AG04450 (cell line): ENCODE data around the gene TRIO. TPM values are rescaled to one million over a fixed set of nuclear protein-coding genes. Genes with fewer than 3 reads are reported as not detected.

ENCODE experiments used
- CTCF ChIA-PET: fragments of 300-600, 350-600 bp; formaldehyde crosslinking; extraction: SDS; loops from one replicate; lab custom pipeline; 2022; ENCODE audit warnings: antibody characterized with exemption, inconsistent platforms; lab: Charles Lee
- POLR2A ChIA-PET: fragments of 350-600 bp; formaldehyde crosslinking; extraction: SDS; loops from one replicate; lab custom pipeline; 2021; ENCODE audit warnings: antibody characterized with exemption, inconsistent platforms; lab: Yijun Ruan, JAX
- DNase-seq: peaks from one replicate; pipeline ENCODE4 v3.0.0-alpha.2; 2011; ENCODE audit warnings: low read depth, low spot score
- H3K27ac ChIP-seq: one replicate; pipeline ENCODE4 v1.5.1; 2012; ENCODE audit warnings: low read depth, low read length, control low read depth
- H3K27me3 ChIP-seq: one replicate; pipeline ENCODE4 v1.6.0; 2012; ENCODE audit warnings: low read length; ENCODE audit not compliant: control insufficient read depth, insufficient read depth
- H3K4me3 ChIP-seq: 2 replicates; pipeline ENCODE4 v1.5.1; 2011; ENCODE audit warnings: mild to moderate bottlenecking, low read depth, low read length, control low read depth
- H3K9me3 ChIP-seq: 2 replicates; pipeline ENCODE4 v1.5.1; 2012; ENCODE audit warnings: low read length; ENCODE audit not compliant: control insufficient read depth, insufficient read depth
- CTCF ChIP-seq: IDR thresholded peaks from 2 replicates; pipeline ENCODE4 v1.5.1; 2011; ENCODE audit warnings: low read depth, low read length, control low read depth, inconsistent platforms
- polyA plus RNA-seq: library from polyadenylated mRNA; depleted of rRNA; stranded (reverse); fragments of >200 nt; gene quantifications from 2 replicates; pipeline ENCODE4 v1.2.3, GENCODE V29; 2011

Gene TRIO
- polyA plus RNA-seq, 1 experiment = 268 TPM

GRCh38 chr5:14400611-14401010 is 257.5 kb downstream of the TRIO start:
- no peak for DNase-seq
- ChIA-PET POLR2A (interaction anchor here (1.1 kb wide), 1 partner anchor 16 kb away, joined by 4 read pairs; no protein-coding TSS in a partner anchor), CTCF (interaction anchor here (0.7 to 3.8 kb wide), 4 partner anchors 8 to 248 kb away, joined by 3 to 43 read pairs (median 4); no protein-coding TSS in a partner anchor)
- Histone ChIP-seq H3K9me3 (no peaks in the 10 kb centered on the region), H3K27me3 (no peaks in the 10 kb centered on the region), H3K27ac (no peak overlapping the region), H3K4me3 (no peak overlapping the region)
- no peak for TF ChIP-seq CTCF

GRCh38 chr5:14401639-14402038 is 258.5 kb downstream of the TRIO start:
- DNase-seq = no peak
- Histone ChIP-seq H3K9me3 (no peaks in the 10 kb centered on the region), H3K4me3 (no peak overlapping the region), H3K27me3 (no peaks in the 10 kb centered on the region), H3K27ac (no peak overlapping the region)
- POLR2A ChIA-PET = no interaction called here
- CTCF ChIA-PET = interaction anchor here (3.8 kb wide), 1 partner anchor 247 kb away, joined by 43 read pairs; no protein-coding TSS in a partner anchor
- TF ChIP-seq CTCF = no peak

GRCh38 chr5:14402424-14402823 is 259.3 kb downstream of the TRIO start:
- no peak overlapping the region for H3K27ac ChIP-seq
- no peaks in the 10 kb centered on the region for H3K9me3 ChIP-seq
- POLR2A ChIA-PET = no interaction called here
- H3K4me3 ChIP-seq = no peak overlapping the region
- CTCF ChIA-PET = interaction anchor here (3.8 kb wide), 1 partner anchor 246 kb away, joined by 43 read pairs; no protein-coding TSS in a partner anchor
- no peak for DNase-seq
- H3K27me3 ChIP-seq = no peaks in the 10 kb centered on the region
- TF ChIP-seq CTCF = no peak

GRCh38 chr5:14404780-14405179 is 261.6 kb downstream of the TRIO start:
- Histone ChIP-seq H3K9me3 (no peaks in the 10 kb centered on the region), H3K4me3 (no peak overlapping the region), H3K27ac (peak overlapping the region; percentile 42), H3K27me3 (no peaks in the 10 kb centered on the region)
- TF ChIP-seq CTCF = no peak
- DNase-seq = no peak
- ChIA-PET CTCF (no interaction called here), POLR2A (no interaction called here)

- Histone ChIP-seq H3K9me3 (no peaks in the 10 kb centered on the region), H3K4me3 (no peak overlapping the region), H3K27ac (no peak overlapping the region), H3K27me3 (no peaks in the 10 kb centered on the region)
- TF ChIP-seq CTCF = peak; percentile 29; the same call in 1 of the 2 replicates
- no peak for DNase-seq
- ChIA-PET CTCF (no interaction called here), POLR2A (no interaction called here)
Observed at GRCh38 chr5:14405267-14405666, 262.1 kb downstream of the TRIO start.
